Neural cell (in vitro differentiated cells): ENCODE results near the gene GNA12. TPM values are rescaled to one million over a fixed set of nuclear protein-coding genes. Genes with fewer than 3 reads are reported as not detected.

ENCODE experiments used
- H2AFZ ChIP-seq: fragments of 200-600, 300-800 bp; sonication (generic), shearing (Covaris generic); 2 replicates; pipeline ENCODE4 v1.6.0; 2014; ENCODE audit warnings: low read depth, mild to moderate bottlenecking, antibody characterized with exemption, low read length, moderate library complexity
- H3F3A ChIP-seq: fragments of 200-600 bp; shearing (Covaris generic); 2 replicates; pipeline ENCODE4 v1.6.1; 2016; ENCODE audit warnings: mild to moderate bottlenecking, moderate library complexity, mixed read lengths, antibody characterized with exemption, low read length; ENCODE audit not compliant: insufficient read depth, poor library complexity, severe bottlenecking
- H3K27ac ChIP-seq: fragments of 200-600, 300-800 bp; sonication (generic), shearing (Covaris generic); 2 replicates; pipeline ENCODE4 v1.5.1; 2014; ENCODE audit warnings: mild to moderate bottlenecking, low read length, moderate library complexity
- H3K27me3 ChIP-seq: fragments of 300-800, 200-600 bp; sonication (generic), shearing (Covaris generic); 2 replicates; pipeline ENCODE4 v1.6.0; 2014; ENCODE audit warnings: mild to moderate bottlenecking, low read depth, low read length, moderate library complexity; ENCODE audit not compliant: insufficient read depth
- H3K36me3 ChIP-seq: fragments of 300-800, 200-600 bp; sonication (generic), shearing (Covaris generic); 2 replicates; pipeline ENCODE4 v1.5.1; 2014; ENCODE audit warnings: mild to moderate bottlenecking, antibody characterized with exemption, low read length, moderate library complexity; ENCODE audit not compliant: insufficient read depth
- H3K4me2 ChIP-seq: fragments of 300-800, 200-600 bp; sonication (generic), shearing (Covaris generic); 2 replicates; pipeline ENCODE4 v1.6.0; 2014; ENCODE audit warnings: mild to moderate bottlenecking, low read length
- H3K4me3 ChIP-seq: fragments of 300-800, 200-600 bp; sonication (generic), shearing (Covaris generic); 2 replicates; pipeline ENCODE4 v1.5.1; 2014; ENCODE audit warnings: mild to moderate bottlenecking, low read length, moderate library complexity
- H3K79me2 ChIP-seq: fragments of 200-600 bp; shearing (Covaris generic); replicated peaks from 2 replicates; pipeline ENCODE4 v1.6.0; 2014; ENCODE audit warnings: mild to moderate bottlenecking, low read length, moderate library complexity; ENCODE audit not compliant: insufficient read depth
- H3K9ac ChIP-seq: fragments of 300-800, 200-600 bp; sonication (generic), shearing (Covaris generic); 2 replicates; pipeline ENCODE4 v1.6.1; 2016; ENCODE audit warnings: mild to moderate bottlenecking, low read length, mixed read lengths
- H3K9me2 ChIP-seq: fragments of 200-600 bp; shearing (Covaris generic); 2 replicates; pipeline ENCODE4 v1.6.1; 2016; ENCODE audit warnings: mild to moderate bottlenecking, low read length, mixed read lengths; ENCODE audit not compliant: insufficient read depth
- H3K9me3 ChIP-seq: fragments of 200-600, 300-800 bp; sonication (generic), shearing (Covaris generic); 2 replicates; pipeline ENCODE4 v1.6.1; 2016; ENCODE audit warnings: mild to moderate bottlenecking, mixed run types, low read length, moderate library complexity, mixed read lengths
- H4K20me1 ChIP-seq: fragments of 200-600 bp; shearing (Covaris generic); 2 replicates; pipeline ENCODE4 v1.6.1; 2016; ENCODE audit warnings: mild to moderate bottlenecking, mixed run types; ENCODE audit not compliant: insufficient read depth
- CTCF ChIP-seq: fragments of 450-650 bp; IDR thresholded peaks from 2 replicates; pipeline ENCODE4 v1.5.1; 2014; ENCODE audit warnings: antibody characterized with exemption, mild to moderate bottlenecking, moderate library complexity; ENCODE audit not compliant: poor library complexity, severe bottlenecking
- EP300 ChIP-seq: fragments of 450-650 bp; conservative IDR thresholded peaks from 2 replicates; pipeline ENCODE4 v1.6.1; 2014; ENCODE audit warnings: antibody characterized with exemption, mild to moderate bottlenecking, moderate library complexity; ENCODE audit not compliant: poor library complexity, severe bottlenecking
- EZH2 ChIP-seq: fragments of 200-600, 300-800 bp; shearing (Covaris generic), sonication (generic); IDR thresholded peaks from 2 replicates; pipeline ENCODE4 v1.6.1; 2014; ENCODE audit warnings: antibody characterized with exemption, low read length, borderline replicate concordance, mild to moderate bottlenecking; ENCODE audit not compliant: insufficient read depth, poor library complexity, severe bottlenecking
- MXI1 ChIP-seq: fragments of 450-650 bp; conservative IDR thresholded peaks from 2 replicates; pipeline ENCODE4 v1.6.1; 2014; ENCODE audit warnings: antibody characterized with exemption, mild to moderate bottlenecking; ENCODE audit not compliant: poor library complexity, severe bottlenecking
- POLR2AphosphoS5 ChIP-seq: IDR thresholded peaks from 2 replicates; pipeline ENCODE4 v1.6.1; 2012
- RAD21 ChIP-seq: fragments of 450-650 bp; conservative IDR thresholded peaks from 2 replicates; pipeline ENCODE4 v1.6.1; 2014; ENCODE audit warnings: antibody characterized with exemption, mild to moderate bottlenecking, moderate library complexity
- REST ChIP-seq: IDR thresholded peaks from 2 replicates; pipeline ENCODE4 v1.6.1; 2012; ENCODE audit warnings: borderline replicate concordance
- SMC3 ChIP-seq: fragments of 450-650 bp; conservative IDR thresholded peaks from 2 replicates; pipeline ENCODE4 v1.6.1; 2014; ENCODE audit warnings: antibody characterized with exemption, mild to moderate bottlenecking, moderate library complexity; ENCODE audit not compliant: poor library complexity
- TAF1 ChIP-seq: IDR thresholded peaks from 2 replicates; pipeline ENCODE4 v1.6.1; 2012; ENCODE audit warnings: low read depth
- polyA plus RNA-seq: library from polyadenylated mRNA; depleted of rRNA; stranded (reverse); fragments of >200 nt; gene quantifications from 2 replicates; pipeline ENCODE4 v1.2.3, GENCODE V29; 2014

The GNA12 gene
- polyA plus RNA-seq, 1 donor from 2014 or later, result 15.5 TPM

- H3K4me2 ChIP-seq, result no peak overlapping the region
- TF ChIP-seq REST, result no peak
- no peak for TF ChIP-seq SMC3
- TF ChIP-seq EP300, result no peak
- TF ChIP-seq MXI1, result no peak
- TF ChIP-seq CTCF, result no peak
- no peak for TF ChIP-seq EZH2
- TF ChIP-seq POLR2AphosphoS5, result no peak
- TF ChIP-seq TAF1, result no peak
- TF ChIP-seq RAD21, result no peak
- peaks cover 39% of the 10 kb centered on the region for H3K79me2 ChIP-seq
- no peaks in the 10 kb centered on the region for H3F3A ChIP-seq
- H3K9me2 ChIP-seq, result no peaks in the 10 kb centered on the region
- no peak overlapping the region for H3K4me3 ChIP-seq
- no peak overlapping the region for H2AFZ ChIP-seq
- no peaks in the 10 kb centered on the region for H3K27me3 ChIP-seq
- no peak overlapping the region for H3K9ac ChIP-seq
- H3K36me3 ChIP-seq, result no peaks in the 10 kb centered on the region
- H3K9me3 ChIP-seq, result peaks cover 5% of the 10 kb centered on the region
- H4K20me1 ChIP-seq, result no peaks in the 10 kb centered on the region
- H3K27ac ChIP-seq, result no peak overlapping the region
Measured at GRCh38 chr7:2829040-2829439, 15.1 kb downstream of the GNA12 start.

DNA sequence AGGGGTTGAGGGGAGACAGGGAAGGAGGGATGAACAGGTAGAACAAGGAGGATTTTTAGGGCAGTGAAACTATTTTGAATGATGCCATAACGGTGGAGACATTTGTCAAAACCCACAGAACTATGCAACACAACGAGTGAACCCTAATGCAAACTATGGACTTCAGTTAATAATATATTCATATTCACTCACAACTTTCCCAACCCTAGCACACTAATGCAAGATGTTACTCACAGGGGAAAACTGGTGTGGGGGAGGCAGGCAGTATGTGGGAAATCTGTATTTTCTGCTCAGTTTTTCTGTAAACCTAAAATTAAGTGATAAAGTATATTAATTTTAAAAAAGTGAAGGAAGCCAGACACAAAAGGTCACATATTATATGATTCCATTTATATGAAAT, 17.3 kb downstream of the GNA12 start:
- H3K4me2 ChIP-seq, result no peak overlapping the region
- H3K79me2 ChIP-seq, result peaks cover 40% of the 10 kb centered on the region
- H3K36me3 ChIP-seq, result no peaks in the 10 kb centered on the region
- no peak overlapping the region for H3K4me3 ChIP-seq
- H3K9me2 ChIP-seq, result no peaks in the 10 kb centered on the region
- H3K9me3 ChIP-seq, result no peaks in the 10 kb centered on the region
- no peak overlapping the region for H2AFZ ChIP-seq
- H3K9ac ChIP-seq, result no peak overlapping the region
- no peaks in the 10 kb centered on the region for H3F3A ChIP-seq
- no peaks in the 10 kb centered on the region for H4K20me1 ChIP-seq
- TF ChIP-seq SMC3 (no peak), EP300 (no peak), POLR2AphosphoS5 (no peak), EZH2 (no peak), REST (no peak), CTCF (no peak), TAF1 (no peak), MXI1 (no peak), RAD21 (no peak)
- H3K27ac ChIP-seq, result no peak overlapping the region
- no peaks in the 10 kb centered on the region for H3K27me3 ChIP-seq
